Activated T-cell treated with anti-CD3 and anti-CD28 coated beads for 4 hours (primary cell): Measurements from ENCODE around the gene ITIH3.

Experiments used
- DNase-seq: peaks from one replicate; pipeline ENCODE4 v3.0.0-alpha.2; 2020

Gene ITIH3

GRCh38 chr3:52827866-52828376, 33.3 kb downstream of the ITIH3 start:
- no peak for DNase-seq

DNA sequence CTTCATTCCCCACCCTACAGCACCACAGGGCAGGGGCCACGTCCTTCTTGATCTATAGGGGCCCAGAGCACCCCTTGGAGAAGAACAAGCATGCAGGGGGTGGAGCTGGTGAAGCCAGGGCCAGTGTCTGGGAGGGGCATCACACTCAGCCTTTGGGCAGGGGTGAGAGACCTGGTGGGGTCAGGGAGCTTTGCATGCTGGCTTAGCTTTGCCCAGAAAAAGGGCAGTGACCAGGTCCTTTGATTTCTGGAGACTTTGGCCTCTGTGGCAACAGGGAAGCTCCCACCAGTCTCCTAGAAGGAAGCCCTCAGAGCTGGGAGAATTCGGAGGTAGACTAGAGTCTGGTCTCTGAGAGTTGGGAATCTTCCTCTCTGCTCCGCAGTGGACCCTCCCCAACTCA, 34.9 kb downstream of the ITIH3 start:
- DNase-seq = no peak

- no peak for DNase-seq
Measured at GRCh38 chr3:52829906-52830463, 35.4 kb downstream of the ITIH3 start.

GRCh38 chr3:52830535-52831258, 36.1 kb downstream of the ITIH3 start, which contains the start of gene ITIH4:
TSS of gene ITIH4 (minus strand) at chr3:52830672. CDS start at chr3:52830642, 30 bp downstream.
- no peak for DNase-seq

DNA sequence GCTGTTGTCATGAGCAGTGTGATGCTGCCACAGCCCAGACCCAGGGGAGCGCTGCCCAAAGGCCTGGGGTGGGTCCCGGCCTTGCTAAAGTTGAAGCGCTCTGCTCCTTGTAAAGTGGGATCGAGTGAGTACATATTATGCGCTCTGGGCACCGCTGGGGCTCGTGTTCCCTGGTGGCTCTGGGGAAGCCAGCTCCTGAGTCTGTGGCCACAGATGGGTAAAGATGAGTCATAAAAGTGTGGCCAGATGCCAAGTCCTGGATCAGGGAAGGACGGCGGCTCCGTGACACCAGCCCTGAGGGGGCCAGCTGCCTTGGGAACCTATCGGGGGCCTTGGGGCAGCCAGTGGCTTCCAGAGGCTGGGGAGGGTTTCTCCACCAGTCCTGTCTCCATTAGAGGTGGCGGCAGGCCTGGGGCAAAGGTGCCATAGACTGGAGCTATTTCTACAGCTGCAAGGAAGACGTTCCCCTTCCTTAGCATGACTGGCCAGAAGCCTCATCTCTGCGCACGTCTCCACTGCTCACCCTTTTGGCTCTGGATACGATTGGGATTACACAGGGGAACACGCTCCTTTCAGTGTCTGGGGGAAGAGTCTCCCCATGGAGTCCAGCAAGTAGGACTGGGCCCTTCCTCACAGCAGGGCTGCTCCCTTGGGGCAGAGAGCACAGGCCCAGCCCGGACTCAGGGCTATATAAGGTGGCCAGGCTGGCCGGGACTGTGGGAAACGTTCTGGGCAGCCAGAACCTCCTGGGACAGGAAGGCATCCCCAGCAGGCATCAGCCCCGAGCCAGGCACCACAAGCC, 37.1 kb downstream of the ITIH3 start:
- no peak for DNase-seq

- no peak for DNase-seq
Measured at GRCh38 chr3:52833202-52833601, 38.6 kb downstream of the ITIH3 start.

- no peak for DNase-seq
Measured at GRCh38 chr3:52834871-52835501, 40.4 kb downstream of the ITIH3 start, which contains the start of gene MUSTN1. TSS of gene MUSTN1 (minus strand) at chr3:52835019. CDS start at chr3:52834948, 71 bp downstream.

DNA sequence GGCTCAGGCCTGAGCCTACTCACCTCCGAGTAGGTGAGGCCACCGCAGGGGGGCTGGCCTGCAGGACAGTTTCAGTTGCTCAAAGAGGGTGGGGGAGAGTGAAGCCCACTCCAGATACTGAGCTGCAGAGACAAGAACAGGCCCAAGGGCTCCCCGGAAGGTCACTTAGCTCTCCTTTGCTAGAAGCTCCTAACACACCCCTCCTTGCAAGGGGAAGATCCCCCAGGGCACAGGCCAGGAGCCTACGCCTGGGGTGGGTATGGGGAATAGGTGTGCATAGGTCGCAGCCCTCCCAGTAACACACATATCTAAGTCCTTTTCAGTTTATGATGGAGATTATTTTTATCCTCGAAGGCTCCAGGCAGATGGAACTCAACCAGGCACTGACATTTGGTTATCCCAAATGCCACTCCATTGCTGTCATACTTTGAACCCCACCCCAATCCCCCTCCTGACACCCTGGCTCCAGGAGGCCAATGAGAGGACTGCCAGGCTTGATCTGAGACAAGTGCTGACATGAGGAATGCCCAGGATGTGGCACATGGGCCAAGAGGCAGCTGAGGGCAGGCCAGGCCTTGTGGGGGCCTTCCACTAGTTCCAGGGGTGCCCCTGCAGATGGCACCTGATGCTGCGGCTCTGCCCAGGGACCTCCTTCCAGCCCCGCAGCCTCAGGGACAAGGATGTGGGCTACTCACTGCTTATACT, 41.3 kb downstream of the ITIH3 start:
- DNase-seq = no peak

GRCh38 chr3:52836471-52836845, 41.9 kb downstream of the ITIH3 start:
- no peak for DNase-seq

DNA sequence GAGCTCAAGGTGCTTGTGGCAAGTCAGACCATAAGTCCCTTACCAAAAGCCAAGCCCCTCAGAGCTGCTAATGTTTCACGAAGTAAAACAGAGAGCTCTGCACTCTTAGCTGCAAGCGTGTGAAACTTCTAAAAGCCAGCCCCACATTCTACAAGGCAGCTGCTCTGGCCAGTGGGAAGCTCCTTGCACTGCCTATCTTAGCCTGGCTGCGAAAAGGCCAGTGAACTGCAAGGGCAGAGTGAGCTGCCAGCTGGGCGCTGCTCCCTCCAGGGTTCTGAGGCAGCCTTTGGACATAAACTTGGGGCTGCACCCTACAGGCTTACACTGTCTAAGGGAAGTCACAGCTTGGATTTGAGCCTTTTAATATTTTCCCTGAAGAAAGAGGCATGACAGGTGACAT, 42.4 kb downstream of the ITIH3 start:
- DNase-seq = no peak

DNA sequence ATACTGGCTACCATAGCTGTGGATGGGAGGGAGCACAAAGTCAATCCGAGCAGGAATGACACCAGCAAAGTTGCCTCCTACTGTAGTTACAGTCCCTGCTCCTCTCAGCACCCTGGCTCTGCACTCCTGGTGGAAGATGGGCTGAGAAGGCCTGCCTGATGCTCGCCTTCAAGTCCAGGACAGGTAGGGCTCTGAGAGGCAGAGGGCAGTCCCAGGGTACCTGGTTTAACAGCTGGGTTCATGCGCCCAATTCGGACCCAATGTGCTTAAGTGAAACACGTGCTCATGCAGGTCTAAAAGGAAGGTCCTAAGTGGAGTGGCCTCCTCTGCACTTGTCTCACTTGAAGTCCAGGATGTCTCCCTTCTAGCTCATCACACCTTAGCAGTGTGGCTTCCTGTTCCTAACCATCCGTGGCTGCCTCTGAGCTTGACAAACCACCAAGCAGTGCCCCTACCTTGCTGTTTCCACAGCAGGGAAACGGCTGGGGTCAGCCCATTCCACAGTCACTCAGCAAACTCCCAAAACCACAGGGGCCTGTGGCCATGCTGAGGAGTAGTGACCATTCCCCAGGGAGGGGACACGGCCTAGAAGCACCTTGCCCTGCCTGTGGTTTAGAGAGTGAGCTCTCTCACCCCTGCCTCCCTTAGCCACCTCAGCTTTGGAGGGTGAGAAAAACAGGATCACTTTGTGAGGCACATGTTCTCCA, 44.1 kb downstream of the ITIH3 start:
- DNase-seq = no peak

DNA sequence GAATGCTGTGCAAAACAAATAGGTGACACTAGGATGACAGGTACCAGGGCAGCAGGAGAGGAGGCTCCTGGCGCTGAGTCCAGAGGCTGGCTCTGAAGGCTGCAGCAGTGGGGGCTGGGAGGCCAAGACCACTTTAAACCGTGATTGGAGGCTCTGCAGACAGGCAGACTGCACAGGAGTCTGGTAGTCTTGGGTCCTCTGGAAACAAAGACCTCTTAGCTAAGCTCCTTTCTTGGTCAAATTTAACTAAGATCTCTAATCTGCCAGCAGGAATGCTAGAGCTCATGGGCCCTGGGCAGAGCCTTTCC, 44.6 kb downstream of the ITIH3 start:
- no peak for DNase-seq

DNA sequence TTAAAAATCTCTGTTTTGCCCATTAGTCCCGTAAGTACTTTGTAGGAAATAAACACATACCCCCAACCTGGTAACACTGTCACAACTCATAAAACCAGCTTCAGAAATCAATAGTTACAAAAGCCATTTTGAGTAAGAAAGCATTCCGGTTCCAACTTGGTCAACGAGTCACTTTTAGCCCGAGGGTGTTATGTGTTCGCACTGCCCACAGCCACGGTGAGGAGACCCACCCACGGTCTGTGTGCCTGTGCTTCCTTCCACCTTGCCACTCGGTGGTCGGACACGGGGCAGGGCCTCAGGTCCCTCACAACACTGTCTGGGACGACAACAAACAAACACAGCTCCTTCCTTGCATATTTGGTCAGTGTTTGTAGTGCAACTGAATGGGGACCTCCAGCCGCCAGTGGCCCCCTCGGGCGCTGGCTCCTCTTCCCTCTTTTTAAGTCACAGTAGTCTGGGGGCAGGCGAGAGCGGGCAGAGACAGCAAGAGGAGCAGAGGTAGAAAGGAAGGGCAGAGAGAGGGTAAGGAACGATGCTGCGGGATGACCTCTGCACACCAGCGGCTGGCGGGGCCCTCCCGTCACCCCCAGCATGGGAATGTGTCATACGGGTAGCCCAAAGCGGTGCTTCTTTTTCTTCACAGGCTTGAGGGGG, 45.4 kb downstream of the ITIH3 start:
- DNase-seq = no peak

GRCh38 chr3:52841211-52841980, 46.8 kb downstream of the ITIH3 start:
- DNase-seq = no peak

DNA sequence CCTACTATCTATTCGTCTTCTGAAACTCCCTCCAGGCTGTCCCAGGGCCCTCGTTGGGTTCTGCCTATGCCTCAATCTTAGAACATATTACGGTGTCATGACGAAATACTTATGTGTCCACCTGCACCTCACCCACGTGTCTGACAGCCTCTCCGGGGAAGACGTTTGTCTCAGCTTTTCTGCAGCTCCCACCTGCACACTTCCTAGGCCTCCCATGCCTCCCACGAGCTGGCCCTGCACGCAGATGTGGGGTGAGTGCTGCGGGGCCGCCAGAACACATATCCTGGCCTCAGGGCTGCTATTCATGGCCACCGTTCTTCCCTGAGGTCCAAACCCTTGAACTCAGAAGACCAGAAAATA, 47.4 kb downstream of the ITIH3 start:
- DNase-seq = no peak

- no peak for DNase-seq
Measured at GRCh38 chr3:52842424-52842823, 47.8 kb downstream of the ITIH3 start.

- DNase-seq = no peak
Measured at GRCh38 chr3:52843108-52843865, 48.7 kb downstream of the ITIH3 start.

GRCh38 chr3:52843881-52844280, 49.3 kb downstream of the ITIH3 start:
- DNase-seq = no peak

DNA sequence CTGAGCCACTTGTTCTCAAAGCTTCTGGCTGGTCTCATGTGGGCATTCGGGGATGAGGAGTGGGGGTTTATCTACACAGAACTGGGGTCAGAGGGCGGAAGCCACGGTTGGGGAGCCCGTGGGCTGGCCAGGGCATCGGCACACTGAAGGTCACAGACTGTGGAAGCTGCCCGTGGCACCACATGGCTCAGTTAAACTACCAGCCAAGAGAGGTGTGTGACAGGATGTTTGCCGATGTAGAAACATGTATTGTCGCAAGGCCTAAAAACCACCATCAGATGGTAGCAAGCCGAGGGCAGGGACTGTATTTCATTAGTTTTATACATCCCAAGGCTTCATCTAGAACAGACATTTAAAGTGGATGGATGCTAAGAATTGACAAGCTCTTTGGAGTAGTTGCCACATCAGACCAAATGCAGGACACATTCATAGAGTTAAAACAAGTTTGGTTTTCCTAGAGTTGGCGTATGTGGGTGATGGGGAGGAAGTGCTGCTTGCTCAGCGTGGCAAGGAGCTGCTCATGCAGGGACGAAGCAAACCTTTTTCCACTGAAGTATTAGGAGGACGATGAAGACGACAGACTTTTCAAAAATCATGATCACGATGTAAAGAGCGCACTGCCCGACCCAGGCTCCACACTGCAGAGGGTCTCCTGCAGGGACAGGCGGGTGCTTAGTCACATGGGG, 49.8 kb downstream of the ITIH3 start:
- DNase-seq = no peak
